ENCODE measurements around the gene MBD1.

The MBD1 gene

DNA sequence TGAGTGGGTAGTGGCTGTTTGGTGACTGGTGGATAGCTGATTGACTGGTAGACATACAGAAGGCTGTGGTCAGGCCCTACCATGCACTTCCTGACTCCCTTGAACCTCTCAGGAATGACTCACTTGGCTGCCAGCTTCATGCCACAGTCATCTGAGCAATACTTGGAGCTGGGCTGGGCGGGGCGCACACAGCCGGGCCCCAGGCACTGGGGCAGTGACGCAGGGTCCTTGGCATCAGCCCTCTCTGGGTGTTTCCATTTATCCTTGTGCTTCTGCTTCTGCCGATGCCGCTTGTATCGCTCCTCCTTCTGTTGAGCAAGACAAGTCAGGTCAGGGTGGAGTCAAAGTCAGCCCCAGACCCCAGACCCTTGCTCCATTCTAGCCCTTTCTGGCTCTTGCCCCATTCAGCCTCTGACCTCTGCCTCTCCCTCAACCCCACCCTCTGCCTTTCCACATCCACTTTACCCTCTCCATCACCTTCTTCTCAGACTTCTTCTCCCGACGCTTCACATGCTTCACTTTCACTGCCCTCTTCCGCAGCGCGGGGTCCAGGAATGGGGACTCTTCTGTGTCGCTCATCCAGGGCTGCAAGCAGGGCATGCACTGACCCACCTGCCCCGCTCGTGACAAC lies 3.0 kb upstream of the MBD1 start:
- TF ChIP-seq CTCF (IDR thresholded peaks at IDR 0.05; ENCODE audit: borderline replicate concordance, insufficient read depth, low read depth, low read length): no peak
- no peak overlapping the region for H3K4me3 ChIP-seq (ENCODE audit: low read depth, low read length)

GRCh38 chr18:50283469-50284209 lies 2.3 kb upstream of the MBD1 start:
- TF ChIP-seq CTCF (IDR thresholded peaks at IDR 0.05; ENCODE audit: borderline replicate concordance, insufficient read depth, low read depth, low read length): no peak
- no peak overlapping the region for H3K4me3 ChIP-seq (ENCODE audit: low read depth, low read length)

DNA sequence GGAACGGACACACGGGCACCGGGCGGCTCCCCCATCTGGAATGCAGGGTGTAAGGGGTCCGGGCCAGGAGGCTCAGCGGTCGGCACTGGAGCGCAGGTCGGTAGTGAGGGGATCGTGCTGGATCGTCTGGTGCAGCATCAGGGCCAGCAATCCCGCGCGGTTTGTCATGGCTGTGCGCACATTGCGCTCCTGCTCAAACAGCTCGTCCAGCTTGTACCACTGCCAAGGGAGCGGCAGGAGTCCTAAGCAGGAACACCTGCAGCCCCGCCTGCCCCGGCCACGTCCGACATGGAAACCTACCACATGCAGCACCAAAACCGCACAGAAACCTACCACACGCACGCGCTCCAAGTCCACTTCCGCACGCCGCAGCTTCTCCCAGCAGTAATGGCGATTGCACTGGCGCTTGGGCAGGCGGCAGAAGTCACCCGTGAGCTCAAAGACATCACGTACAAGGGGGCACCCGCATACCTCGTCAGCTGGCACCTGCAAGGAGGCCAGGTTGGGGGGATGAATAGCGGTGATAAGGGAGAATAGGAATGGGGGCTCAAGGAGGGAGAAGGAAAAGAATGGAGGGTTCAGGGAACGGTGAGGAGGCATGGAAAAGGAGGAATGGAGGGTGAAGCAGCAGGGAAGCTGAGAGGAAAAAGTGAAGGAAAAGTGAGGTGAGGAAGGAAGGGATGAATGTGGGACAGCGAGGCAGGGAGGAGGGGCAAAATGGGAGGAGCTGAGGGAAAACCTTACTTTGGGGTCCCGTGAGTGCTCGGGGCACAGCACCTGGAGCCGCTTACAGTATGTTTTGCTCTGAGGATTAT lies 1.4 kb upstream of the MBD1 start:
- no peak overlapping the region for H3K4me3 ChIP-seq (ENCODE audit: low read depth, low read length)
- TF ChIP-seq CTCF (IDR thresholded peaks at IDR 0.05; ENCODE audit: borderline replicate concordance, insufficient read depth, low read depth, low read length): no peak

DNA sequence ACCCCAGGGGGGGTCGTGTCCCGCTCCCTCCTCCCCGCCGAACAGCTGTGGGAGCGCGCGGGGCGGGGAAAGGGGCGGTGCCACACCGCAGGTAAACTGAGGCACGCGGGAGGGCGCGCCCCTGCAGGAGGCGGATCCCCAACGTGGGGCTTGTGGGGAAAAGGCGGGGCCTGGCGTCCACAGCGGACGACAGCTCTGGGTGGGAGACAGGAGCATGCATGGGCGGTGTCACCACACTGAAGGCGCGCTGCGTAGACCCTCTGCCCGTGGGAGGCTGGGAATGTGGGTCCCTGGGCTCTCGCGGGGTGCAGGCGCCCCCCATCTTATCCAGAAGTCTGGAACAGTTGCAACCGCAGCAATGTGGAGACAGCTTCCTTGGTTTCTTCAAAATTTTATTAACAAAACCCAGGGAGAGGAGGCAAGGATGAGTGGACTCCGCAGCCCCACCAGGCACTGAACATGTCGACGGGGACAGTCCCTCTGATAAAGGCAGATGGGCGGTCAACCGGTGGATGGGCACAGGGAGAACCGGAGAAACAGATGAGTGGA lies 723 bp upstream of the MBD1 start:
- H3K4me3 ChIP-seq (ENCODE audit: low read depth, low read length): peak overlapping the region; percentile 95
- no peak for TF ChIP-seq CTCF (IDR thresholded peaks at IDR 0.05; ENCODE audit: borderline replicate concordance, insufficient read depth, low read depth, low read length)

DNA sequence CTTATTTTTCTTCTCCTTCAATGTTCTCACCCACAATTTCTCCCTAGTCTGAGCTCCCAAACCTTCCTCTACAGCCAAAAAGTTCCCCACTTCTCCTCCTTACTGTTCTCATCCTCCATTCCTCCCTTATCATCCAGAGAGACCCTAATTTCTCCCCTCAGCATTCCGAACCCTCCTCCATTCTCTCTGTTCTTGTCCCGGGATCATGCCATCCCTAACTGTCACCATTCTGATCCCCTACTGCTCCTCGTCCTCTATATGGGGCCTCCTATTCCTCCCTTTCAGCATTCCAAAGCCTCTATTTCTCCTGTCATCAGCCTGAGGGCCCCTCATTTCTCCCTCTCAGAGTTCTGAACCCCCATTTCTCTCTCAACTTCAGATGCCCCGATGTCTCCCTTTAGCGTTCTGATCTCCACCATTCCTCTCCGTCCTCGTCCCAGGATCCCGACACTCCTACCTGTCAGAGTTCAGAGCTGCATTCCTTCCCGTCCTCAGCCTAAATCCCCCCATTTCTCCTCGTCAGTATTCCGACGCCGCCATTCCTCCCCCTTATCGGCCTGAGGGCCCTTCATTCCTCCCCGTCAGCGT lies 522 bp downstream of the MBD1 start:
- TF ChIP-seq CTCF (IDR thresholded peaks at IDR 0.05; ENCODE audit: borderline replicate concordance, insufficient read depth, low read depth, low read length): no peak
- H3K4me3 ChIP-seq (ENCODE audit: low read depth, low read length): peak overlapping the region; percentile 95

DNA sequence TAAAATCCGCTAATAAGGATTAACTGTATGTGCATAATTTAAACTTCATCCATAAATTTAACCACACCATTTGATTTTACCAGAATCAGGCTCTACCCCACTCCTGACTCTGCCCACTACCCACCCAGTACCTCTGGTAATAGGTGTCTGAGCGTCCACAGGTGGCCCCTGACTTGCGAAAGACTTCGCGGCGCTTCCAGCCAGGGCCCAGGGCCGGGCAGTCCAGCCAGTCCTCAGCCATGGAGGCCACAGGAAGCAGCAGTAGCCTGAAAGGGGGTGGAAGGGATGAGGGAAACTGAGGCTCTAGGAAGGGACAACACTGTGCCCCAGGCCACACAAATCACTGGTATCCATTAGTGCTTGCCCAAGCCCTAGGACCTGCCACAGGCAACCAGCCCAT lies 1.6 kb downstream of the MBD1 start:
- TF ChIP-seq CTCF (IDR thresholded peaks at IDR 0.05; ENCODE audit: borderline replicate concordance, insufficient read depth, low read depth, low read length): no peak
- peak overlapping the region; percentile 95 for H3K4me3 ChIP-seq (ENCODE audit: low read depth, low read length)

All from GM12875 (cell line).